Muscle layer of duodenum (tissue), 2 donors: Measurements from ENCODE around the gene FRG2.
"Not testable (repeated sequence)": the region's sequence is repeated elsewhere in the genome, so short reads cannot be mapped to it uniquely, and the experiment has no call there.

Experiments used
- H3K27ac ChIP-seq: one replicate; pipeline ENCODE4 v1.7.0; 2013; ENCODE audit warnings: mild to moderate bottlenecking, low read length
- H3K27me3 ChIP-seq: one replicate; pipeline ENCODE4 v1.7.0; 2013; ENCODE audit warnings: low read depth, mild to moderate bottlenecking, control low read depth, low read length
- H3K36me3 ChIP-seq, 2 donors: one replicate each; pipeline ENCODE4 v1.7.0; 2013; ENCODE audit warnings: low read length in 2 of 2, control low read depth in 1 of 2, mild to moderate bottlenecking in 1 of 2; ENCODE audit not compliant: insufficient read depth in 2 of 2, control insufficient read depth in 1 of 2
- H3K4me1 ChIP-seq, 2 donors: one replicate each; pipeline ENCODE4 v1.7.0; 2013; ENCODE audit warnings: low read length in 2 of 2, mild to moderate bottlenecking in 2 of 2, control low read depth in 1 of 2, moderate library complexity in 1 of 2; ENCODE audit not compliant: insufficient read depth in 2 of 2, control insufficient read depth in 1 of 2
- H3K4me3 ChIP-seq, 2 donors: one replicate each; pipeline ENCODE4 v1.7.0; 2013; ENCODE audit warnings: low read length in 2 of 2, low read depth in 1 of 2, mild to moderate bottlenecking in 1 of 2
- H3K9me3 ChIP-seq, 2 donors: one replicate each; pipeline ENCODE4 v1.7.0; 2013; ENCODE audit warnings: low read length in 2 of 2, control low read depth in 1 of 2, mild to moderate bottlenecking in 1 of 2; ENCODE audit not compliant: control insufficient read depth in 1 of 2
- donor health status: healthy.

FRG2 gene

DNA sequence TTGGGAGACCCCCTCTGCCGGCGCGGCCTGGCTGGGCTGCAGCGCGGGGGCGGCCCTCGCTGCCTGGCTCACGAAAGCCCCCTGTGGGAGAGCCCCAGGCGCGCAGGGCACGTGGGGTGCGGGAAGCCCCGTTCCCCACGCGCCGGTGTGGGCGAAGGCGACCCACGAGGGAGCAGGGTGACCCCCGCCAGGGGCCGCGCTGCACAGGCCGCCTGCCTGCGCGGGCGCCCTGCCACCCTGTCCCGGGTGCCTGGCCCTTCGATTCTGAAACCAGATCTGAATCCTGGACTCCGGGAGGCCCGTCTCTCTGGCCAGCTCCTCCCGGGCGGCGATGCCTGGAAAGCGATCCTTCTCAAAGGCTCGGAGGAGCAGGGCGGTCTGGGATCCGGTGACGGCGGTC lies 5.1 kb downstream of the FRG2 start:
- not testable (repeated sequence) for H3K36me3 ChIP-seq, H3K27ac ChIP-seq, H3K4me3 ChIP-seq, H3K9me3 ChIP-seq
- Histone ChIP-seq H3K27me3 (peaks cover 25% of the 10 kb centered on the region), H3K4me1 (peaks cover 0 to 37% of the 10 kb centered on the region in 2 donors)

DNA sequence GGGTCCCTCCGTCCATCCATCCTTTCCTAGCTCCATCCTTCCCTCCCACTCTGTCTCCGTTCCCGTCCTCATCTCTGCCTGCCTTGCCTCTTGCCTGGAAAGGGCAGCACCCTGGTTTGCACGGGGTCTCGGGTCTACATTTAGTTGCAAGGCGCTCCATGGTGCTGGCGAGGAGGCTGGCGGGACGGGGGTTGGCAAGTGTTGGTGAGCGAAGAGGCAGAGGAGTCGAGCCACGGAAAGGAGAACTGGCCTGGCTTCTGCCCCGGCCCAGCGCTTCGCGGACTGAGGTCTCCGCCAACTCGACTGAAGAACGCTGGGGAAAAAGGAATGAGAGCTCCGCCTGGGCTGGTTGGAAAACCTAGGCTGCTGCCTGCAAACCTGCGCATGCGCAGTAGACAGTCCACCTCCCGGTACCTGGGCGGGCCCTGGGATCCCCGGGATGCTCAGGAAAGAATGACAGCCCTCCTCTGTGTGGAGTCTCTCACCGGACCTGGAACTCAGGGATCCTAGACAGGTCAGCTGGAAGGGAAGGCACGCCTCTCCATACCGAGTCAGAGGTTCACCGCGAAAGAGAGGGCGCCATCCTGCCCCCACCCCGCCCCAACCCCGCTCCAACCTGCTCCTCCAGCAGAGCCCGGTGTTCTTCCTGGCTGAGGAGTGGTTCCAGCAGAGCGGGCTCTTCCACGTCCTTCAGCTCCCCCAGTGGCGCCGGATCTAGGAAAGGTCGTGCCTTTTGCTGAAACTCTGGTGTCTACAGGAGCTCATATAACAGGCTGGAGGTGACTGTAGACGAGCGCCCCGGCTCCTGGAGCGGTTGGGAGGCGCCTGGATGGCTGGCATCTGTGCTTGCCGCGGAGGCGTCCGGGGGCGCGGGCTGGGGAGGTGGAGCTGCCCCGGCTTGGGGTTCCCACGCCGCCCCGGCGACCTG lies 6.0 kb downstream of the FRG2 start:
- H3K36me3 ChIP-seq, result no peaks in the 10 kb centered on the region
- peaks cover 32% of the 10 kb centered on the region for H3K27me3 ChIP-seq
- H3K4me3 ChIP-seq, result peak overlapping the region in 1 of 2 donors; percentile 43
- H3K9me3 ChIP-seq, result no peaks in the 10 kb centered on the region
- peaks cover 0 to 40% of the 10 kb centered on the region in 2 donors for H3K4me1 ChIP-seq
- H3K27ac ChIP-seq, result no peak overlapping the region

GRCh38 chr4:190019859-190020463 lies 7.1 kb downstream of the FRG2 start:
- not testable (repeated sequence) for H3K4me3 ChIP-seq
- H3K27me3 ChIP-seq, result peaks cover 37% of the 10 kb centered on the region

DNA sequence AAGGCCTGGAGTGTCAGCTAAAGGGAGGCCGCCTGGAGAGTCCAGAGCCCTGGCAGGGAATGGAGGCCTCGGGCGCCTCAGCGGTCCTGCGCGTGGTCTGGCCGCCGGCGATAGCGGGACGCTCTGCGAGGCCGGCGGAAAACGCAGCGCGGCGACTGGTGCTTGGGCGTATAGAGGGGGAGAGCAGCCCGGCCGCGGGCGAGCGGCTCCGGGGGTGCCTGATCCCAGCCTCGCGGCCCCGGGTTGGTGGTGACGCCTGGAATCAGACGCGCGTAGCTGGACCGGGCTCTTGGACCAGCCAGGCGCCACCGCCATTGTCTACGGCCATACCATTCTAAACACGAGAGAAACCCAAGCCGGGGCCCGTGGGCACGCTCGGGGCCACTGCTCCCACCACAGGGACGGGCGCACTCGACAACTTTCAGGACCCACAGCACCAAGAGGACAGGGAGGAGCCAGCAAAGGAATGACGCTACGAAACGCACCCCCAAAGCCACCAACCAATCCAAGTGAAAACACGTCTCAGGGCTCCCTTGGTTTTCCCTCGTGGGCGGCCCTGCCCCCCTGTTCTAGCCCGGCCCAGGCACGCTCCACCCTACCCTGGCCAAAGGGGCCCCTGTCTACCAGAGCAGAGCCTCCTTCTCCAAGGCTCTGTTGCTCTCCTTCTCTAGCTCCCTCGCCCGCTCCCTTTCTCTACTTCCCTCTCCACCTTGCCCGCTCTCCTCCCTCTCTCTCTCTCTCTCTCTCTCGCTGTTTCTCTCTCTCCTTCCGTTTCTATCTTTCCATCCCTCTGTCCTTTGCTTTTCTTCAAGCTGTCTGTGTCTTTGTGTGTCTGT lies 7.8 kb downstream of the FRG2 start:
- Histone ChIP-seq H3K27ac (no peak overlapping the region), H3K4me1 (peaks cover 0 to 53% of the 10 kb centered on the region in 2 donors), H3K36me3 (no peaks in the 10 kb centered on the region), H3K27me3 (peaks cover 37% of the 10 kb centered on the region), H3K4me3 (no peak overlapping the region), H3K9me3 (no peaks in the 10 kb centered on the region)

More at GRCh38 chr4:190019859-190020463, 7.1 kb downstream of the FRG2 start:
- not testable (repeated sequence) for H3K9me3 ChIP-seq, H3K36me3 ChIP-seq, H3K27ac ChIP-seq
- H3K4me1 ChIP-seq, result peaks cover 0 to 47% of the 10 kb centered on the region in 2 donors

GRCh38 chr4:190018201-190018920 lies 8.7 kb downstream of the FRG2 start:
- Histone ChIP-seq H3K4me1 (peaks cover 0 to 53% of the 10 kb centered on the region in 2 donors), H3K27ac (no peak overlapping the region), H3K4me3 (no peak overlapping the region), H3K9me3 (no peaks in the 10 kb centered on the region), H3K27me3 (peaks cover 37% of the 10 kb centered on the region), H3K36me3 (no peaks in the 10 kb centered on the region)

DNA sequence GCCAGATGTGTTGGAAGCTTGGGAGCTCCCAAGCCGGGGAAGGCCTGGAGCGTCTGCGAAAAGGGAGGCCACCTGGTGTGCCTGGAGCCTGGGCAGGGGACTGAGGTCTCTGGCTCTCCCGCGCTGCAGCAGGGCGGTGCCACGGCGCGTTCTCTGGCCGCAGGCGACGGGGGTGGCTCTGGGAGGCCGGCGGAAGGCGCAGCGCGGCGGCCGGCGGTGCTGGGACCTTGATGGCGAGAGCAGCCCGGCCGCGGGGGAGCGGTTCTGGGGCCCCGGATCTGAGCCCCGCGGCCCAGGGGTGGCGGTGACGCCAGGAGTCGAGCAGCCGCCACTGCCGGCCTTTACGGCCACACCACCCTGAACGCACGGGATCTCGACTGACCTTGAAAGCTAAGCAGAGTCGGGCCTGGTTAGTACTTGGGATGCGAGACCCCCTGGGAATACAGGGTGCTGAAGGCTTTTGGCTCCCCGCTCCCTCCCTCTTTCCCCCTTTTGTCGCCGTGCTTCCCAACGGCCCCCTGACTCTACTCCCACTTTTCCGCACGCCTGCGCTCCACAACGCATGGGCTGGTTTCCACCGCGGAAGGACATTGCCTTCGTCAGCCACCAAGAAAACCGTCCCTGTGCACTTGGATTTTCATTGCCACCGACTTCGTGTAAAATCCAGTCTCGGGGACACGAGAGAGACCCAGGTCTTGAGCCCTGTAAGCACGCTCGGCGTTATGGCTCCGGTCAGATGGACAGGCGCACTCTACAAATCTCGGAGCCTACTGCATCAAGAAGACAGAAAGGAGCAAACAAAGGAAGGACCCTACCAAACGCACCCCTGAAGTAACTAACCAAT lies 9.5 kb downstream of the FRG2 start:
- Histone ChIP-seq H3K36me3 (no peaks in the 10 kb centered on the region), H3K27ac (no peak overlapping the region), H3K4me1 (peaks cover 0 to 53% of the 10 kb centered on the region in 2 donors), H3K27me3 (peaks cover 37% of the 10 kb centered on the region), H3K4me3 (no peak overlapping the region), H3K9me3 (peaks cover 0 to 1% of the 10 kb centered on the region in 2 donors)

GRCh38 chr4:190016369-190017289 lies 10.4 kb downstream of the FRG2 start:
- no peaks in the 10 kb centered on the region for H3K36me3 ChIP-seq
- H3K4me3 ChIP-seq, result no peak overlapping the region
- H3K9me3 ChIP-seq, result peaks cover 0 to 2% of the 10 kb centered on the region in 2 donors
- no peak overlapping the region for H3K27ac ChIP-seq
- H3K4me1 ChIP-seq, result peaks cover 0 to 53% of the 10 kb centered on the region in 2 donors
- H3K27me3 ChIP-seq, result peaks cover 37% of the 10 kb centered on the region

DNA sequence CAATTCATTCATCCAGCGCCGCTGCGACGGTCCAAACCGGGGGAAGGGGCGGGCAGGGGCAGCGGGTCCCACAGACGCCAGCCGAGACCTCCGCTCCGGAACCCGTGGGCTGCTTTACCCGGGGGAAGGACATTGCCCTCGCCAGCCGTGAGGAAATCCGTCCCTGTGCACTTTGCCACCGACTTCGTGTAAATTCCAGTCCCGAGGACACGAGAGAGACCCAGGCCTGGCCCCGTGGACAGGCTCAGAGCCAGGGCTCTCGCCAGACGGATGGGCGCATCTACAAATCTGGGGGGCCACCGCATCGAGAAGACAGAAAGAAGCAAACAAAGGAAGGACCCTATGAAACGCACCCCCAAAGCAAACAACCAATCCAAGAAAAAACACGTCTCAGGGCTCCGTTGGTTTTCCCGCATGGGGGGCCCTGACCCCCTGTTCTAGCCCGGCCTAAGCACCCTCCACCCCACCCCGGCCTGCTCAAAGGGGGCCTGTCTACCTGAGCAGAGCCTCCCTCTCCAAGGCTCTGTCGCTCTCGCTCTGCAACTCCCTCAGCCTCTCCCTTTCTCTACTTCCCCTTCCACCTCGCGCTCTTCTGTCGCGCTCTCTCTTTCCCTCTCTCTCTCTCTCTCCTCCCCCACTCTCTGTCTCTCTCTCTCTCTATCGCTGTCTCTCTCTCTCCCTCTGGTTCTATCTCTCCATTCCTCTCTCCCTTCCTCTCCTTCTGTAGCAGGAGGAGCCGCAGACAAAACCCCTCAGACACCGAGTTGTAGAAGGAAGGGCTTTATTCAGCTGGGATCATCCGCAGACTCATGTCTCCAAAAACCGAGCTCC lies 11.3 kb downstream of the FRG2 start:
- H3K4me1 ChIP-seq, result peaks cover 0 to 44% of the 10 kb centered on the region in 2 donors
- H3K27me3 ChIP-seq, result peaks cover 34% of the 10 kb centered on the region
- H3K4me3 ChIP-seq, result peak overlapping the region in 1 of 2 donors; percentile 52
- H3K36me3 ChIP-seq, result no peaks in the 10 kb centered on the region
- no peak overlapping the region for H3K27ac ChIP-seq
- H3K9me3 ChIP-seq, result peaks cover 0 to 2% of the 10 kb centered on the region in 2 donors
